ENCODE measurements around the gene GPR78.
"Not testable (repeated sequence)": the region's sequence is repeated elsewhere in the genome, so short reads cannot be mapped to it uniquely, and the experiment has no call there.

Gene GPR78

DNA sequence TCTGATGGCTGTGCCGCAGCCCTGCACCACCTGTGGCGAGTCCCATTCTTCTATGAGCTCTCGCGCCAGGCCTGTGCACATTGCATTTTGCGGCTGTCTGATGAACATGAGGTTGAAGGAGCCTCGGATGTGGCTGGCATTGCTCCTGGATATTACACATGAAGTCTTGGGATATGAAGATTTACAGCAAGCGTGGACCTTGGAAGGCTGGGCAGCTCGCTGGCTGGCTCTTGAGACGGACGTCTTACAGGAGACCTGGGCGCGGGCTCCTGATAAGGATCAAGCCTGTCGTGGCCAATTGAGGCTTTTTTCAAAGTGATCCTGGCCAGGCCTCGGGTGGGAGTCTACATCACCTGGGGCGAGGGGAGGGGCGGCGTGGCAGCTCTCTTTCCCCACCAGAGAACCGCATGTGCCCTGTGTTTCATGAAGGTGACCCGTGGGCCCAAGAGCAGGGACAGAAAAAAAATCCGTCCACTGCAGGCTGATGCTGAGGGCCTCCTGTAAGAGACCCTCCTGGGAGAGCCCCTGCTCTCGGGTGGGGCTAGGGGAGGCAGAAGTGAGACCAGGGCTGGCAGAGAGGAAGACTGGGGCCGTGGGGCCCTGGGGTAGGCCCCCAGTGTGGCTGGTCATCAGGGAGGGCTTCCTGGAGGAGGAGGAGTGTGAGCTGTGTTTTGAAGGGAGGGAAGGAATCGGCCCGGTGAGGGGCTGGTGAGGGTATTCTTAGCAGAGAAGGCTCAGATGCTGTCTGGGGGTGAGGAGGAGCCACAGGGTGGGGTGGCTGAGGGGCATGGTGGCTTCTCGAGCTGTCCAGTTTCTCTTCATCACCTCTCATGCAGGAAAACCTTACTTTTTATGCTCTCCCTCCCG is 36.0 kb downstream of the GPR78 start:
- TF ChIP-seq, protein P1, sequence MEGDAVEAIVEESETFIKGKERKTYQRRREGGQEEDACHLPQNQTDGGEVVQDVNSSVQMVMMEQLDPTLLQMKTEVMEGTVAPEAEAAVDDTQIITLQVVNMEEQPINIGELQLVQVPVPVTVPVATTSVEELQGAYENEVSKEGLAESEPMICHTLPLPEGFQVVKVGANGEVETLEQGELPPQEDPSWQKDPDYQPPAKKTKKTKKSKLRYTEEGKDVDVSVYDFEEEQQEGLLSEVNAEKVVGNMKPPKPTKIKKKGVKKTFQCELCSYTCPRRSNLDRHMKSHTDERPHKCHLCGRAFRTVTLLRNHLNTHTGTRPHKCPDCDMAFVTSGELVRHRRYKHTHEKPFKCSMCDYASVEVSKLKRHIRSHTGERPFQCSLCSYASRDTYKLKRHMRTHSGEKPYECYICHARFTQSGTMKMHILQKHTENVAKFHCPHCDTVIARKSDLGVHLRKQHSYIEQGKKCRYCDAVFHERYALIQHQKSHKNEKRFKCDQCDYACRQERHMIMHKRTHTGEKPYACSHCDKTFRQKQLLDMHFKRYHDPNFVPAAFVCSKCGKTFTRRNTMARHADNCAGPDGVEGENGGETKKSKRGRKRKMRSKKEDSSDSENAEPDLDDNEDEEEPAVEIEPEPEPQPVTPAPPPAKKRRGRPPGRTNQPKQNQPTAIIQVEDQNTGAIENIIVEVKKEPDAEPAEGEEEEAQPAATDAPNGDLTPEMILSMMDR (conservative IDR thresholded peaks at IDR 0.05; ENCODE audit: low read depth, low read length), result no peak
- DNase-seq (ENCODE audit: low read depth), result no peak
- H3K4me3 ChIP-seq (ENCODE audit: low read length), result no peak overlapping the region

GRCh38 chr4:8616831-8617230 is 36.6 kb downstream of the GPR78 start:
- H3K4me3 ChIP-seq (ENCODE audit: low read length), result no peak overlapping the region
- DNase-seq (ENCODE audit: low read depth), result no peak
- TF ChIP-seq, protein P1 (conservative IDR thresholded peaks at IDR 0.05; ENCODE audit: low read depth, low read length), result no peak

- no peak for DNase-seq (ENCODE audit: low read depth)
- H3K4me3 ChIP-seq (ENCODE audit: low read length), result no peak overlapping the region
- TF ChIP-seq, protein P1 (conservative IDR thresholded peaks at IDR 0.05; ENCODE audit: low read depth, low read length), result no peak
Measured at GRCh38 chr4:8617486-8618040, 37.4 kb downstream of the GPR78 start.

DNA sequence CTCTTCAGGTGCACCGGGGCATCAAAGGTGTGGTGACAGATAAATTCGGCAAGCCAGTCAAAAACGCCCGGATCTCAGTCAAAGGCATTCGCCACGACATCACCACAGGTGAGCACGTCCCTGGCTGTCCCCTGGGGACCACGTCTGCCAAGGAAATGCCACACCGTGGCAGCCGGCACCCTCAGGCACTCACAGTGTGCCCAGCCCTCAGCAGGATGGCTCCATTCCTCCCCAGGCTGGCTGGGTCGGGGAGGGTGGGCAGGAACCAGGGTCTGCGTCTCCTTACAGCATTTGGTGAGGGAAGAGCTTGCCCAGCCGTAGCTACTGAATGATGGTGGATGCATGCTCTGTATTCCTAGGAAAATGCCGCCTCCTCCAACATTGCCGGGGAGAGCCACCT is 38.2 kb downstream of the GPR78 start:
- TF ChIP-seq, protein P1 (conservative IDR thresholded peaks at IDR 0.05; ENCODE audit: low read depth, low read length), result no peak
- no peak for DNase-seq (ENCODE audit: low read depth)
- H3K4me3 ChIP-seq (ENCODE audit: low read length), result no peak overlapping the region

- no peak for DNase-seq (ENCODE audit: low read depth)
- H3K4me3 ChIP-seq (ENCODE audit: low read length), result no peak overlapping the region
- TF ChIP-seq, protein P1 (conservative IDR thresholded peaks at IDR 0.05; ENCODE audit: low read depth, low read length), result no peak
Measured at GRCh38 chr4:8618961-8619720, 38.9 kb downstream of the GPR78 start.

DNA sequence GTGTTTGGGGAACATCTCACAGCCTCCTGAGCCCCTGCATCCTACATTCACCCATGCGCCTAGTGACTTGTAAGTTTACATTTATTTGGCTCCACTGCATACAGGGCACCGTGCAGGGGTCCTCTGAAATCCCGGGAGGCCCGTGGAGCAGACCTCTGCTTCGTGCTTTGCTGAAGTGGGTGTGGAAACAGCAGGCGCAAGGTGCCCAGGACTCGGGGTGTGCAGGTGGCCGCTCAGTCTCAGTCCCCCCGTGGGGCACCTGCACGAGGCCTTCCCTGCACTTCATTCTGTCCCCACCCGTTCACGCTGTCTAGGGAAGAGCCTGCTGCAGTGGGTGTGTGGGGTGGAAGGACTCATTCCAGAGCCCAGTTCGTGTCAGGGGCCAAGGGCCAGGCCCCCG is 40.9 kb downstream of the GPR78 start:
- not testable (repeated sequence) for H3K4me3 ChIP-seq (ENCODE audit: low read length); DNase-seq (ENCODE audit: low read depth)

DNA sequence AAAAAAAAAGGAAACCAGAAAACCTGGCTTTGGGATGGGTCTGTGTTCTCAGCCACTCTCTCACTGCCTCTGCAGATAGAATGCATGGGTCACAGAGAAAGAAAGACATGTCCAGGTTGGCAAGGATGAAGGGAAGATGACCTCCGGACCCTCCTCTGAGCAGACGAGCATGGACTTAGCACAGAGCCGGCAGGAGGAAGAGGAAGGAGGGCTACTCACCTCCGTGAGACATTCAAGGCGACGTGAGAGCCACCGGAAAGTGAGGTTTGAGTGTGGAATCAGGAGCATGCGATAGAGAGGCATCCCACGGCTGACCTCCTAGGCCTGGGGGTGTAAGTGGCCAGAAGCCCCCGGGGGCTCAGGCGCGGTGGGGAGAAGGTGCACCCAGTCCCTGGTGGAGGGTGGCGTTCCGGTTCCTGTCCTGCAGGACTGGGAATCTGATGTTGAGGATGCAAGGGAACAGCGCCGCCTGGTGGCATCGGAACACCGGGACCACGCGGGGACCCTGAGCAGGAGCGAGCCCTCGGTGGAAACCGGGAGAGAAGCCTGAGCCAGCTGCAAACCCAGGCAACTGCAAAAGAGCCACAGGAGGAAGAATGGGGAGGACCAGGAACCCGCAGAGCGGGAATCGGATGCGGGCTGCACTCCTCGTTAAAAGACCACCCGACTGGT is 44.5 kb downstream of the GPR78 start:
- DNase-seq (ENCODE audit: low read depth); H3K4me3 ChIP-seq (ENCODE audit: low read length): not testable (repeated sequence)

DNA sequence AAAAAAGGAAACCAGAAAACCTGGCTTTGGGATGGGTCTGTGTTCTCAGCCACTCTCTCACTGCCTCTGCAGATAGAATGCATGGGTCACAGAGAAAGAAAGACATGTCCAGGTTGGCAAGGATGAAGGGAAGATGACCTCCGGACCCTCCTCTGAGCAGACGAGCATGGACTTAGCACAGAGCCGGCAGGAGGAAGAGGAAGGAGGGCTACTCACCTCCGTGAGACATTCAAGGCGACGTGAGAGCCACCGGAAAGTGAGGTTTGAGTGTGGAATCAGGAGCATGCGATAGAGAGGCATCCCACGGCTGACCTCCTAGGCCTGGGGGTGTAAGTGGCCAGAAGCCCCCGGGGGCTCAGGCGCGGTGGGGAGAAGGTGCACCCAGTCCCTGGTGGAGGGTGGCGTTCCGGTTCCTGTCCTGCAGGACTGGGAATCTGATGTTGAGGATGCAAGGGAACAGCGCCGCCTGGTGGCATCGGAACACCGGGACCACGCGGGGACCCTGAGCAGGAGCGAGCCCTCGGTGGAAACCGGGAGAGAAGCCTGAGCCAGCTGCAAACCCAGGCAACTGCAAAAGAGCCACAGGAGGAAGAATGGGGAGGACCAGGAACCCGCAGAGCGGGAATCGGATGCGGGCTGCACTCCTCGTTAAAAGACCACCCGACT is 50.2 kb downstream of the GPR78 start:
- DNase-seq (ENCODE audit: low read depth); H3K4me3 ChIP-seq (ENCODE audit: low read length): not testable (repeated sequence)

DNA sequence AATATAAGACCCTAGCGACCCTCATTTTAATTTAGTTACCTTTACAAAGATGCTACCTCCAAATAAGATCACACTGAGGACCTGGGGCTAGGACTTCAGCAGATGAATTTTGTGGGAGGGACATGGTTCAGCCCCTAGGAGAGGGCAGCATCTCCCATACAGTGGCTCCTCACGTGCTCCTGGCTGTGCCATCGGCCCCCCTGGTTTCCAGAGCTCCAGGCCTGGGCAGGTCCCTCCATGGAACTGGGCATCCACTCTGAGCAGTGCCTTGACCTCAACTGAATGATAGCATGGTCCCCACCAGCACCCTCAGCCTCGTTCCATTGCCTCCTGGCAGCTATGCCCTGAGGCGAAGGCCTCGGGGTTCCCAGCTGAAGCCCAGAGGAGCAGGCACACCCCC is 51.7 kb downstream of the GPR78 start:
- DNase-seq (ENCODE audit: low read depth); H3K4me3 ChIP-seq (ENCODE audit: low read length): not testable (repeated sequence)

GRCh38 chr4:8634773-8635172 is 54.6 kb downstream of the GPR78 start:
- H3K4me3 ChIP-seq (ENCODE audit: low read length); DNase-seq (ENCODE audit: low read depth): not testable (repeated sequence)

GRCh38 chr4:8635897-8636554 is 55.8 kb downstream of the GPR78 start:
- H3K4me3 ChIP-seq (ENCODE audit: low read length); DNase-seq (ENCODE audit: low read depth): not testable (repeated sequence)
